Astrocyte (in vitro differentiated cells and primary cell): ENCODE measurements around the gene CABLES1.

Experiments used
- EZH2 ChIP-seq: IDR thresholded peaks from 2 replicates; pipeline ENCODE4 v1.6.1; 2012; ENCODE audit warnings: mild to moderate bottlenecking, low read length, inconsistent platforms; ENCODE audit not compliant: insufficient read depth
- TF ChIP-seq, protein P1 (sequence below): IDR thresholded peaks from 2 replicates; pipeline ENCODE4 v1.5.1; 2011; ENCODE audit warnings: low read depth, mild to moderate bottlenecking, inconsistent platforms, low read length, moderate library complexity; ENCODE audit not compliant: insufficient read depth

DNA sequence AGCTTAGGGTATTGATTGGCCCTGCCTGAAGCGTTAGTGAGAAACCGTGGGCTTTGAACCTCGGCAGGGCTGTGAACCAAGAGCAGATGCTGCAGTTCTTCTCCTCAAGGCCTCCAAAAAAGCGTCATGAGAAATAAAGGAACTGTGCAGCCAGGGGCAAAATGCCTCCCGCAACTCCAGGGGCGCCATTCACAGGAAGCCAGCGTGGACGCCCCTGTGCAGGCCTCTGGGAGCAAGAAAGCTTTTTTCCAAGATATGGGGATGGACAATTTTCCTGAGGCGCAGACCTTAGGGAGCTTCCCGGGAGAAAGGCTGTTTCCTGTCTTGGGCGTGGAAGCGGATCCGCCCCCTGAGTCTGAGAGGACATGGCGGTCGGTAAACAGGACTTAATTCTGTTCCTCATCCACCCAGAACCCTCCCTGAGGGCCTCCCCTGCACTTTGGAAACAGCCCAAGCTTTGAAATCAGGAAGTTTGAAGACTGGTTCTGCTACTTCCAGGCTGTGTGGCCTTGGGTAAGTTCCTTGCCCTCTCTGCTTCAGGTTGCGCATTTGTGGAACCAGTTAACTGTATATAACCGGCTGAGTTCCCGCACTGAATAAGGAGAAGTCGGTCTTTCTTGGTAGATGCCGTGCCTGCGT, 29.6 kb upstream of the CABLES1 start:
- TF ChIP-seq, protein P1, sequence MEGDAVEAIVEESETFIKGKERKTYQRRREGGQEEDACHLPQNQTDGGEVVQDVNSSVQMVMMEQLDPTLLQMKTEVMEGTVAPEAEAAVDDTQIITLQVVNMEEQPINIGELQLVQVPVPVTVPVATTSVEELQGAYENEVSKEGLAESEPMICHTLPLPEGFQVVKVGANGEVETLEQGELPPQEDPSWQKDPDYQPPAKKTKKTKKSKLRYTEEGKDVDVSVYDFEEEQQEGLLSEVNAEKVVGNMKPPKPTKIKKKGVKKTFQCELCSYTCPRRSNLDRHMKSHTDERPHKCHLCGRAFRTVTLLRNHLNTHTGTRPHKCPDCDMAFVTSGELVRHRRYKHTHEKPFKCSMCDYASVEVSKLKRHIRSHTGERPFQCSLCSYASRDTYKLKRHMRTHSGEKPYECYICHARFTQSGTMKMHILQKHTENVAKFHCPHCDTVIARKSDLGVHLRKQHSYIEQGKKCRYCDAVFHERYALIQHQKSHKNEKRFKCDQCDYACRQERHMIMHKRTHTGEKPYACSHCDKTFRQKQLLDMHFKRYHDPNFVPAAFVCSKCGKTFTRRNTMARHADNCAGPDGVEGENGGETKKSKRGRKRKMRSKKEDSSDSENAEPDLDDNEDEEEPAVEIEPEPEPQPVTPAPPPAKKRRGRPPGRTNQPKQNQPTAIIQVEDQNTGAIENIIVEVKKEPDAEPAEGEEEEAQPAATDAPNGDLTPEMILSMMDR = no peak
- TF ChIP-seq EZH2 = no peak
